Tibial nerve (tissue), 4 donors: ENCODE measurements around the gene COL4A1. TPM values are rescaled to one million over a fixed set of nuclear protein-coding genes. Genes with fewer than 3 reads are reported as not detected.

Experiments
- DNase-seq, 2 donors: peaks; one replicate each; pipeline ENCODE4 v3.0.0-alpha.2; 2019; ENCODE audit warnings: low spot score in 2 of 2
- H3K27ac ChIP-seq, 4 donors: fragments of 200-600 bp; sonication (generic) in 3 of 4; one replicate each; pipeline ENCODE4 v1.5.1; 2017 to 2019; ENCODE audit warnings: mild to moderate bottlenecking in 1 of 4
- H3K27me3 ChIP-seq, 2 donors: fragments of 200-600 bp; sonication (generic) in 1 of 2; one replicate each; pipeline versions ENCODE4 v1.5.1 to v1.6.0; 2017 to 2019
- H3K36me3 ChIP-seq, 3 donors: fragments of 200-600 bp; sonication (generic); one replicate each; pipeline ENCODE4 v1.5.1; 2018 to 2019
- H3K4me1 ChIP-seq, 4 donors: fragments of 200-600 bp; sonication (generic) in 3 of 4; one replicate each; pipeline ENCODE4 v1.5.1; 2017 to 2019
- H3K4me3 ChIP-seq, 4 donors: fragments of 200-600 bp; sonication (generic) in 3 of 4; one replicate each; pipeline ENCODE4 v1.5.1; 2017 to 2019; ENCODE audit warnings: mild to moderate bottlenecking in 1 of 4, moderate library complexity in 1 of 4
- H3K9me3 ChIP-seq, 4 donors: fragments of 200-600 bp; sonication (generic) in 3 of 4; one replicate each; pipeline ENCODE4 v1.5.1; 2017 to 2019
- EP300 ChIP-seq, 2 donors: sonication (generic); formaldehyde crosslinking; IDR thresholded peaks; one replicate each; pipeline ENCODE4 v1.6.1; 2017; ENCODE audit warnings: antibody characterized with exemption in 2 of 2, mild to moderate bottlenecking in 1 of 2
- POLR2A ChIP-seq, 2 donors: fragments of 450-650 bp; IDR thresholded peaks; one replicate each; pipeline ENCODE4 v1.6.1; 2017; ENCODE audit warnings: antibody characterized with exemption in 2 of 2, mild to moderate bottlenecking in 2 of 2, moderate library complexity in 2 of 2
- WGBS, 2 donors: methylation state at CpG; one replicate each; pipeline ENCODE4 v1.1.5; 2018; 5-methylcytosine and 5-hydroxymethylcytosine counted together
- total RNA-seq, 4 donors: library from RNA; depleted of rRNA; stranded (reverse); fragments of >200 nt; gene quantifications; one replicate each; pipeline ENCODE4 v1.1.0, GENCODE V29; 2016
- TF ChIP-seq, protein P1 (sequence below), 5 experiments: fragments of 200-600 bp in 3 of 5; fragments of 450-650 bp in 2 of 5; sonication (generic) in 3 of 5; IDR thresholded peaks; one replicate each; pipeline ENCODE4 v1.5.1; 2016 to 2019; ENCODE audit warnings: antibody characterized with exemption in 5 of 5, mild to moderate bottlenecking in 3 of 5, moderate library complexity in 2 of 5

COL4A1 gene
- total RNA-seq, 4 donors from 2014 or later = 385 to 583 (median 526) TPM

DNA sequence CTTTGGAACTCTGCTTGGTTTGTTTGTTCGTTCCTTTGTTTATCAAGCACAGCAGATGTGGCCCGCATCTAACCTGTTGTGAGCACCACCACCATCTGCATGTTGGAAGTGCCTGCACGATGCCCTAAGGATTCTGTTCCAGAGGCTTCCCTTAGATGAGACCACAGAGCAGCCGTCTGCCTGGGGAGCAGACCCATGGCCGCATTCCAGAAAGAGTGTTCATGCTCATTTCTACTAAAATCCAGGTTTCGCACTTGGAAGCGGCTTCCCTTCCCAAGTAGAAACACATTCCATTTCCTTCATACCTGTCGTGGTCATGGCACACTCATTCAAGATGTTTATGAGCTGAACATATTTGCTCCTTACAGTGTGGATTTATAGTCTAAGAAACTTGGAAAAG lies 27.3 kb upstream of the COL4A1 start:
- peak overlapping the region in 1 of 4 donors; percentile 20 for H3K27ac ChIP-seq
- WGBS, 2 donors = 63 to 69% methylated on average over 8 of the region's 8 CpGs
- no peak for DNase-seq
- H3K27me3 ChIP-seq = no peaks in the 10 kb centered on the region
- H3K9me3 ChIP-seq = no peaks in the 10 kb centered on the region
- H3K4me1 ChIP-seq = peaks cover 3 to 97% (median 50%) of the 10 kb centered on the region in 4 donors
- TF ChIP-seq POLR2A (IDR thresholded peaks at IDR 0.05) (no peak), EP300 (IDR thresholded peaks at IDR 0.05) (no peak)
- TF ChIP-seq, protein P1, sequence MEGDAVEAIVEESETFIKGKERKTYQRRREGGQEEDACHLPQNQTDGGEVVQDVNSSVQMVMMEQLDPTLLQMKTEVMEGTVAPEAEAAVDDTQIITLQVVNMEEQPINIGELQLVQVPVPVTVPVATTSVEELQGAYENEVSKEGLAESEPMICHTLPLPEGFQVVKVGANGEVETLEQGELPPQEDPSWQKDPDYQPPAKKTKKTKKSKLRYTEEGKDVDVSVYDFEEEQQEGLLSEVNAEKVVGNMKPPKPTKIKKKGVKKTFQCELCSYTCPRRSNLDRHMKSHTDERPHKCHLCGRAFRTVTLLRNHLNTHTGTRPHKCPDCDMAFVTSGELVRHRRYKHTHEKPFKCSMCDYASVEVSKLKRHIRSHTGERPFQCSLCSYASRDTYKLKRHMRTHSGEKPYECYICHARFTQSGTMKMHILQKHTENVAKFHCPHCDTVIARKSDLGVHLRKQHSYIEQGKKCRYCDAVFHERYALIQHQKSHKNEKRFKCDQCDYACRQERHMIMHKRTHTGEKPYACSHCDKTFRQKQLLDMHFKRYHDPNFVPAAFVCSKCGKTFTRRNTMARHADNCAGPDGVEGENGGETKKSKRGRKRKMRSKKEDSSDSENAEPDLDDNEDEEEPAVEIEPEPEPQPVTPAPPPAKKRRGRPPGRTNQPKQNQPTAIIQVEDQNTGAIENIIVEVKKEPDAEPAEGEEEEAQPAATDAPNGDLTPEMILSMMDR (IDR thresholded peaks at IDR 0.05) = no peak
- H3K36me3 ChIP-seq = peaks cover 0 to 11% (median 0%) of the 10 kb centered on the region in 3 donors
- no peak overlapping the region for H3K4me3 ChIP-seq

- WGBS, 2 donors = 84 to 86% methylated on average over 12 of the region's 12 CpGs
- H3K27ac ChIP-seq = peak overlapping the region in 1 of 4 donors; percentile 20
- H3K4me1 ChIP-seq = peaks cover 3 to 96% (median 46%) of the 10 kb centered on the region in 4 donors
- H3K9me3 ChIP-seq = no peaks in the 10 kb centered on the region
- no peak overlapping the region for H3K4me3 ChIP-seq
- no peaks in the 10 kb centered on the region for H3K27me3 ChIP-seq
- no peak for DNase-seq
- TF ChIP-seq, protein P1 (IDR thresholded peaks at IDR 0.05) = no peak
- TF ChIP-seq POLR2A (IDR thresholded peaks at IDR 0.05) = no peak
- H3K36me3 ChIP-seq = peaks cover 0 to 13% (median 0%) of the 10 kb centered on the region in 3 donors
Measured at GRCh38 chr13:110333837-110334236, 26.9 kb upstream of the COL4A1 start.

GRCh38 chr13:110332750-110333149 lies 25.8 kb upstream of the COL4A1 start:
- peaks cover 0 to 96% (median 41%) of the 10 kb centered on the region in 4 donors for H3K4me1 ChIP-seq
- no peak for DNase-seq

GRCh38 chr13:110331362-110331761 lies 24.4 kb upstream of the COL4A1 start:
- TF ChIP-seq POLR2A (IDR thresholded peaks at IDR 0.05) (no peak), EP300 (IDR thresholded peaks at IDR 0.05) (peak in 1 of 2 donors; percentile 37)
- TF ChIP-seq, protein P1 (IDR thresholded peaks at IDR 0.05) = no peak
- 46 to 52% methylated on average over 11 of the region's 11 CpGs for WGBS, 2 donors
- H3K36me3 ChIP-seq = peaks cover 0 to 13% (median 0%) of the 10 kb centered on the region in 3 donors
- H3K4me3 ChIP-seq = no peak overlapping the region
- H3K9me3 ChIP-seq = no peaks in the 10 kb centered on the region
- no peak for DNase-seq
- H3K27me3 ChIP-seq = no peaks in the 10 kb centered on the region
- peaks cover 0 to 96% (median 35%) of the 10 kb centered on the region in 4 donors for H3K4me1 ChIP-seq
- peak overlapping the region in 3 of 4 donors; percentile 24 to 84 (median 79) for H3K27ac ChIP-seq

More at GRCh38 chr13:110332750-110333149, 25.8 kb upstream of the COL4A1 start:
- 58 to 67% methylated on average over 2 of the region's 2 CpGs for WGBS, 2 donors
- H3K27me3 ChIP-seq = no peaks in the 10 kb centered on the region
- H3K9me3 ChIP-seq = no peaks in the 10 kb centered on the region
- TF ChIP-seq POLR2A (IDR thresholded peaks at IDR 0.05) (no peak), EP300 (IDR thresholded peaks at IDR 0.05) (no peak)
- TF ChIP-seq, protein P1 (IDR thresholded peaks at IDR 0.05) = no peak
- H3K4me3 ChIP-seq = no peak overlapping the region
- H3K36me3 ChIP-seq = peaks cover 0 to 13% (median 0%) of the 10 kb centered on the region in 3 donors
- H3K27ac ChIP-seq = peak overlapping the region in 1 of 4 donors; percentile 2

GRCh38 chr13:110330491-110331011 lies 23.6 kb upstream of the COL4A1 start:
- Histone ChIP-seq H3K27ac (peak overlapping the region in 3 of 4 donors; percentile 62 to 84 (median 79)), H3K9me3 (no peaks in the 10 kb centered on the region), H3K4me1 (peaks cover 0 to 96% (median 34%) of the 10 kb centered on the region in 4 donors), H3K4me3 (peak overlapping the region in 2 of 4 donors; percentile 11 to 12), H3K27me3 (no peaks in the 10 kb centered on the region), H3K36me3 (peaks cover 0 to 13% (median 0%) of the 10 kb centered on the region in 3 donors)
- 77 to 85% methylated on average over 11 of the region's 11 CpGs for WGBS, 2 donors
- TF ChIP-seq, protein P1 (IDR thresholded peaks at IDR 0.05) = no peak
- TF ChIP-seq EP300 (IDR thresholded peaks at IDR 0.05) = no peak
- no peak for TF ChIP-seq POLR2A (IDR thresholded peaks at IDR 0.05)
- no peak for DNase-seq
